Measurements from ENCODE around the gene SLC22A13. TPM values are rescaled to one million over a fixed set of nuclear protein-coding genes. Genes with fewer than 3 reads are reported as not detected.
"Not testable (repeated sequence)": the region's sequence is repeated elsewhere in the genome, so short reads cannot be mapped to it uniquely, and the experiment has no call there.

Gene SLC22A13
- total RNA-seq, 1 donor from 2014 or later = 0.40 TPM

GRCh38 chr3:38297947-38298711 lies 32.5 kb downstream of the SLC22A13 start:
- peak; percentile 8 for DNase-seq (ENCODE audit: low read depth)

- no peak for DNase-seq (ENCODE audit: low read depth)
These were observed 41.3 kb downstream of the SLC22A13 start for GRCh38 chr3:38306941-38307340.

- DNase-seq (ENCODE audit: low read depth) = no peak
These were observed 42.0 kb downstream of the SLC22A13 start for GRCh38 chr3:38307599-38307998.

- DNase-seq (ENCODE audit: low read depth) = no peak
These were observed 42.8 kb downstream of the SLC22A13 start for GRCh38 chr3:38308456-38308855.

GRCh38 chr3:38311476-38311875 lies 45.9 kb downstream of the SLC22A13 start:
- DNase-seq (ENCODE audit: low read depth) = no peak

- no peak for DNase-seq (ENCODE audit: low read depth)
These were observed 46.3 kb downstream of the SLC22A13 start for GRCh38 chr3:38311941-38312340.

GRCh38 chr3:38312356-38312755 lies 46.7 kb downstream of the SLC22A13 start:
- no peak for DNase-seq (ENCODE audit: low read depth)

- DNase-seq (ENCODE audit: low read depth) = peak; percentile 56
These were observed 47.7 kb downstream of the SLC22A13 start for GRCh38 chr3:38313263-38313662.

- DNase-seq (ENCODE audit: low read depth) = no peak
These were observed 48.1 kb downstream of the SLC22A13 start for GRCh38 chr3:38313695-38314094.

GRCh38 chr3:38314112-38314763 lies 48.6 kb downstream of the SLC22A13 start:
- no peak for DNase-seq (ENCODE audit: low read depth)

GRCh38 chr3:38314764-38315487 lies 49.3 kb downstream of the SLC22A13 start:
- DNase-seq (ENCODE audit: low read depth) = peak; percentile 26

GRCh38 chr3:38315488-38316230 lies 50.0 kb downstream of the SLC22A13 start:
- DNase-seq (ENCODE audit: low read depth) = no peak

GRCh38 chr3:38316356-38317191 lies 51.0 kb downstream of the SLC22A13 start:
- DNase-seq (ENCODE audit: low read depth) = no peak

- DNase-seq (ENCODE audit: low read depth) = no peak
These were observed 51.7 kb downstream of the SLC22A13 start for GRCh38 chr3:38317192-38317759.

GRCh38 chr3:38318766-38319671 lies 53.4 kb downstream of the SLC22A13 start:
- DNase-seq (ENCODE audit: low read depth) = no peak

GRCh38 chr3:38320638-38321037 lies 55.0 kb downstream of the SLC22A13 start:
- not testable (repeated sequence) for DNase-seq (ENCODE audit: low read depth)

- DNase-seq (ENCODE audit: low read depth) = no peak
These were observed 57.4 kb downstream of the SLC22A13 start for GRCh38 chr3:38323060-38323459.

- no peak for DNase-seq (ENCODE audit: low read depth)
These were observed 59.6 kb downstream of the SLC22A13 start for GRCh38 chr3:38325256-38325655.

Measured in myocyte (in vitro differentiated cells).